CD4-positive, alpha-beta T cell treated with Interleukin-4 for 1 hour (primary cell): ENCODE measurements around the gene HNRNPDL.
"Not testable (repeated sequence)": the region's sequence is repeated elsewhere in the genome, so short reads cannot be mapped to it uniquely, and the experiment has no call there.

ENCODE experiments used
- DNase-seq, 2 donors: peaks; one replicate each; pipeline ENCODE4 v3.0.0-alpha.2; 2020 to 2022

The HNRNPDL gene

GRCh38 chr4:82431831-82432230 lies 1.6 kb upstream of the HNRNPDL start:
- no peak for DNase-seq

- peak; percentile 32 to 50 for DNase-seq
Measured at GRCh38 chr4:82430964-82431745, 893 bp upstream of the HNRNPDL start.

GRCh38 chr4:82429728-82430192 lies 502 bp downstream of the HNRNPDL start:
- DNase-seq = peak; percentile 77 to 78

GRCh38 chr4:82428969-82429727 lies 1.1 kb downstream of the HNRNPDL start:
- peak; percentile 93 to 95 for DNase-seq

- no peak for DNase-seq
Measured at GRCh38 chr4:82428526-82428968, 1.7 kb downstream of the HNRNPDL start.

- no peak for DNase-seq
Measured at GRCh38 chr4:82425478-82425877, 4.8 kb downstream of the HNRNPDL start.

GRCh38 chr4:82423245-82424054 lies 6.8 kb downstream of the HNRNPDL start:
- DNase-seq = no peak

GRCh38 chr4:82422616-82423015 lies 7.6 kb downstream of the HNRNPDL start:
- DNase-seq = no peak

GRCh38 chr4:82421796-82422560 lies 8.3 kb downstream of the HNRNPDL start:
- no peak for DNase-seq

GRCh38 chr4:82419451-82419850 lies 10.8 kb downstream of the HNRNPDL start:
- DNase-seq = no peak

- no peak for DNase-seq
Measured at GRCh38 chr4:82415922-82416365, 14.3 kb downstream of the HNRNPDL start.

GRCh38 chr4:82415061-82415460 lies 15.2 kb downstream of the HNRNPDL start:
- not testable (repeated sequence) for DNase-seq

GRCh38 chr4:82403725-82404124 lies 26.5 kb downstream of the HNRNPDL start:
- no peak for DNase-seq

- DNase-seq = no peak
Measured at GRCh38 chr4:82402196-82402775, 28.0 kb downstream of the HNRNPDL start.

GRCh38 chr4:82401600-82401999 lies 28.7 kb downstream of the HNRNPDL start:
- DNase-seq = no peak

GRCh38 chr4:82398263-82398662 lies 32.0 kb downstream of the HNRNPDL start:
- DNase-seq = no peak

GRCh38 chr4:82397527-82397926 lies 32.7 kb downstream of the HNRNPDL start:
- no peak for DNase-seq

GRCh38 chr4:82394896-82395295 lies 35.4 kb downstream of the HNRNPDL start:
- DNase-seq = no peak

- not testable (repeated sequence) for DNase-seq
Measured at GRCh38 chr4:82390061-82390460, 40.2 kb downstream of the HNRNPDL start.

- no peak for DNase-seq
Measured at GRCh38 chr4:82388405-82388804, 41.9 kb downstream of the HNRNPDL start.

- DNase-seq = not testable (repeated sequence)
Measured at GRCh38 chr4:82386312-82386711, 44.0 kb downstream of the HNRNPDL start.

GRCh38 chr4:82382751-82383150 lies 47.5 kb downstream of the HNRNPDL start:
- DNase-seq = no peak
